ACHN (cell line): ENCODE data around the gene CCDC61.

Experiments
- DNase-seq: peaks from one replicate; pipeline ENCODE4 v3.0.0-alpha.2; 2015
- in situ Hi-C: cut with HindIII; loops from 2 replicates; pipeline ENCODE4 v1.10.0; 2017; ENCODE audit warnings: low sequenced_read_pairs, low pct_ligation_motif_present, low pct_unique_long_range_greater_than_20kb

CCDC61 gene

DNA sequence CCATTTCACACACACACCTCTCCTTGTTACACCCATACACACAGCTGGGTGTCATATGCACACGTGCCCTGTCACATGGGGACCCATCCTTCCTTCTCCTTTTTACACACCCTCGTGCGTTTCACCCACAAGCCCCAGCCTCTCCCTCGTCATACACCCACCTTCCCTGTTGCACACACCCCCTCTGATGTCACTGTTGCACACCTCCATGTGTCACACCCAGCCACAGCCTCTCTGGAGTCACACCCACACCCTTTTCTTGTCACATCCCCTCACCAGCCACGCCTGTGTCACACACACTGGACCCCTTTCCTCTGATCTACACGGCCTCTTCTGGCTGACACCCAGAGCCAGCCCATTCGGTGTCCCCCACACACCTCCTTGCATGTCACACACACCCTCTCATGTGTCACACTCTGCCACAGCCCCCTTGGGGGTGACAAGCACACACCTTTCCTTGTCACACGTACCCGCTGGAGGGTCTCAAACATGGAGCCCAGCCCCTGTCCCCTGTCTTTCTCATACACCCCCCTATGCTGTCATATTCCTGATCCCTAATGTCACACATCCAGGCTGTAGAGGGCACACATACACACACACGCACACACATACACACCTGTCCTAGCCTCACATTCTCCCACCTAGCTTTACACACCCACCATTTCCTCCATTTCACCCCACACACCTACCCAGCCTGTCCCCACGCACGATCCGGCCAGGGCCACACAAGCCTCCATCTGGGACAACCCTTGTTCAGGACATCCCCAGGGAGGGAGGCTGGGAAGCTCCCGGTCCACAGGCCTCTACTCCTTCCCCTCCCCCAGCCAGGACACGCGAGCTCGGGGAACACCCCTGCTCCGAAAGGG, 23.0 kb upstream of the CCDC61 start:
- in situ Hi-C loops, result no loop called here
- no peak for DNase-seq

DNA sequence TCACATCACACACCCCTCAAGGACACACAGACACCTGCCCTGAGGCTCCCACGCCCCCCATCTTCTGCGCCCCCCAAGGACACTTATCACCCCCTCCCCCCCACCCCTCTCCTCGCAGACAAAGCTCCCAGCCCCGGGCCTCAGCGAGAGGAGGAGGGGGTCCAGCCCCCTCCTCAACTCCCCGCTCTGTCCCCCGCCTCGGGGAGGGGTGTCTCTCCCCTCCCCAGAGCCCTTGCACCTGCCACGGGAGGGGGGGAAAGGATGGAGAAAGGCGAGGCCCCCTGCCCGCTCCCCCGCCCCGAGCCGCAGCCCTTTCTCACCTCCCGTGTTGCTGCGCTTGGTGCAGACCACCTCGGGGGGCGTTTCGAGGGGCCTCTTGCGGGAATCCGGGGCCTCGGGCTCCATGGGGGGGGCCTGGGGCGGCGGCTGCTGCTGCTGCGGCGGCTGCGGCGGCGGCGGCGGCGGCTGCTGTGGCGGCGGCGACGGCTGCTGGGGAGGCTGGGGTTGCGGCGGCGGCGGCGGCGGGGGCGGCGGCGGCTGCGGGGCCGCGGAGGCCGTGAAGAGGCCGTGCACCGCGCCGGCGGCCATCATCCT, 22.2 kb upstream of the CCDC61 start:
- in situ Hi-C loops, result no loop called here
- DNase-seq, result no peak

DNA sequence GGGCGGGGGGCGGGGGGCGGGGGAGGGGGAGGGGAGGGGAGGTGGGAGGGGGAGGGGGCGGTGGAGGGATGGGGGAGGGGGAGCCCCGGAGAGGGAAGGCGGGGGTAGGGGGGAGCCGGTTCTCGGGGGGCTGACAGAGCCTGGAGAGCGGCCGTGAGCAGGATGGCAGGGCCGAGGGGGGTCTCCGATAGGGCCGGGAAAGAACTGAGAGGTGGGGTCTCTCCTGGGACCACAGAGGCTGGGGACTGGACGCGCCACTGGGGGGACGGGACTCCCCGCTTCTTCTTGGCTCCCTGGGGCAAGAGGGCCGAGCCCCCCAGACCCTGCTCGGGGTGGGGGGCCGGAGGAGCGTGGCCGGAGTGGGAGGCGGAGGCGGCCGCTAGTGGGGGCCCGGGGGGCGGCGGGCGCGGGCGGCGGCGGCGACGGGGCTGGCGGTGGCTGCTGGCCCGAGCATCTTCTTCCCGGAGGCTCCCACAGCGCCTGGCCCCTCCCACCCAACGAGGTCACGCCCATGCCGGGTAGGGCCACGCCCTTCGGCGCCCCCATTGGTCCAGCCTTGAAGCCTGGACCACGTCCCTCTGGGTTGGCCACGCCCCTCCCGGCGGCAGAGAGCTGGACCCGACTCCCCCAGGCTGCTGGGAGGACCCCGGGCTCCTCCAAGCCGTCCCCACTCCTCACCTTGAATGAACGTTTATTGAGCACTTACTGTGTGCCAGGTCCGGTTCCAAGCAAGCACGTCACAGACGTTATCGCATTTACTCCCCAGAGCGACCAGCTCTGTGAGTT, 21.5 kb upstream of the CCDC61 start, which contains the start of gene NOVA2:
Gene NOVA2, minus strand, starts transcription at position 313 of the 786 bp plus-strand sequence. CDS start 514 bp downstream, outside the sequence.
- in situ Hi-C loops, result no loop called here
- peak; percentile 5 for DNase-seq

DNA sequence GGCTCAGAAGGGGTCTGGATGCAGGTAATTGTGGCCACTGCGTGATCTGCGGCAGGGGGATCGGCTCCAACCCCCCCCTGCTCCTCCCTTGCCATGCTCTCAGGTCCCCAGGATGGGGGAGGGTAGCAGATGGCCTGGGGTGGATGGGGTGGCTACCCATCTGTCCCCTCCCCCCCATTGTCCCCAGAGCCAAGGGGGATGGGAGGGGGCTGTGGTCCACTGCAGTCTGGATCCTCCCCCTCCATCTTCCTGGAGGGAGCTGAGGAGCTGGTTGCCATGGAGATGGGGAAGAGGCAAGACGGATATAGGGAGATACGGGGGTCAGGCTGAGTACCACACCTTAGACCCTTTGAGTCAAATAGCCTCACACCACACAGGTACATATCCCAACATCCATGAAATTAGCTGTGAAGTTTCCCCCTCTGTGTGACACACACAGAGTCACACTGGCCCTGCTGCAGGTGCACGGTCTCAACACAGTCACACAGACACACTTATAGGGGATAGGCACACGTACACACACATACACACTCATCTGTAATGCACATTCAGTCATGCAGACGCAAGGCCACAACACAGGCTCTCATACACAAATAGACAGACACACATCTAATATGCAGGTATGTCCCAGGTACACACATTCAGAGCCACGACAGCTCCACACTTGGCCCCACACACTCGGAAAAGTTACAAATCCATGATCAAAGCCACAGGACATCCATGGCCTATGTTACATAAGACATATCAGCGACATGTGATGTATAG, 19.8 kb upstream of the CCDC61 start:
- in situ Hi-C loops, result no loop called here
- no peak for DNase-seq

DNA sequence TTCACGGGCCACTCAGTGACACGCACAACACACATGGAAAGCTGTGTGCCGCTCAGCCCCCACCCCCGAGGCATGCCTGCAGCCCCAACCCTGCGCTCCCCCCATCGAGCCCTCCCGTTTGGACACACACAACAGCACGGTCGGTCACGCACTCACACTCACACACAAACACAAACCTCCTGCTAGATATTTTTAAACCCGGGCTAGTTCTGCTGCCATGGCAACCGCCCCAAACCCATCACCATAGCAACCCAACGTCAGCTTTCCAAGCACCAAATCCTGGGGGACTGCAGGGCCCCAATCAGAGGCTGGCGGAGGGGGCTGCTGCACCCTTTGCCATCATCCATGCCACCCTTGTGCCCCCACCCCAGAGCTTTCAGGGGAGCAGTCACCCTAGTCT, 19.1 kb upstream of the CCDC61 start:
- DNase-seq, result no peak
- in situ Hi-C loops, result no loop called here

DNA sequence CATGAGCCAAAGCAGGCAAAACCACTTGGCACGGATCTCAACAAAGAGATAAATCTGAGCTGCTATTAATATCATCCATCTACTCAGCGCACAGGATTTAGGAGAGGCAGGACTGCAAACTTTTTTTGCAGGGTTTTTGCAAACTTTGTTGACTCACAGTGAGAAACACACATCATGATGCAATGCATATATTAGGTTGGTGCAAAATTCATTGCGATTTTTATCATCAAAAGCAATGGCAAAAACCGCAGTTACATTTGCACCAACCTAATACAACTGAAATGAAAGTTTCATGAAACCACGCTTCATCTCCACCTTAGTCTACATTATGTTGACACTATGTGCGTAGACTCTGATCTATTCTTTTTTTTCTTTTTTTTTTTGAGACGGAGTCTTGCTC, 17.1 kb upstream of the CCDC61 start:
- in situ Hi-C loops, result no loop called here
- DNase-seq, result no peak

DNA sequence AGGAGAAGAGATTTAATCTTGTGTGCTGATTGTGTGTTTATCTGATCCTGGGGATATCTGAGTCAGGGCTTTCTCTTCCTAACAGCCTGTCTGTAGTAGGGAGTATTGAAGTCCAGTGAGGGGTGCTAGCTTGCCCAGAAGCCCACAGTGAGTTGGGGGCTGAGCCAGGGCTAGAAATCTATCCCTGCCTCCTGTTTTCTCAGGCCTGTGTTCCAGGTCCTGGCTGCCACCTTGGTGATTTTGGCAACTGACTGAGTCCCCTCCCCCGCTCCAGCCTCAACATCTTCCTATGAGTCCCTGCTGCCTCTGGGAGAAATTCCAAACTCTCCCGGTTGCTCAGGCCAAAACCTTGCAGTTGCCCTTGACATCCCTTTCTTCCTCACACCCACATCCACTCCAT, 13.9 kb upstream of the CCDC61 start:
- in situ Hi-C loops, result no loop called here
- no peak for DNase-seq

DNA sequence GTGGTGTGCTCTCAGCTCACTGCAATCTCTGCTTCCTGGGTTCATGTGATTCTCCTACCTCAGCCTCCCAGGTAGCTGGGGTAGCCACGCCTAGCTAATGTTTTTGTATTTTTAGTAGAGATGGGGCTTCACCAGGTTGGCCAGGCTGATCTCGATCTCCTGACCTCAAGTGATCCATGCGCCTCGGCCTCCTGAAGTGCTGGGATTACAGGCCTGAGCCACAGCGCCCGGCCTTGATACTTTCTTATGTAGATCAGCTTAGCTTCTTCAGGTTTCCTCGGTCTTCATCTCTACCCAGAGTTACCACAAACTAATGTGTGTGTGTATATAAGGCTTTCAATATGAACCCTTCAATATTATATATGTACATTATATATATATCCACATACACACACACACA, 9.9 kb upstream of the CCDC61 start:
- in situ Hi-C loops, result no loop called here
- DNase-seq, result no peak

DNA sequence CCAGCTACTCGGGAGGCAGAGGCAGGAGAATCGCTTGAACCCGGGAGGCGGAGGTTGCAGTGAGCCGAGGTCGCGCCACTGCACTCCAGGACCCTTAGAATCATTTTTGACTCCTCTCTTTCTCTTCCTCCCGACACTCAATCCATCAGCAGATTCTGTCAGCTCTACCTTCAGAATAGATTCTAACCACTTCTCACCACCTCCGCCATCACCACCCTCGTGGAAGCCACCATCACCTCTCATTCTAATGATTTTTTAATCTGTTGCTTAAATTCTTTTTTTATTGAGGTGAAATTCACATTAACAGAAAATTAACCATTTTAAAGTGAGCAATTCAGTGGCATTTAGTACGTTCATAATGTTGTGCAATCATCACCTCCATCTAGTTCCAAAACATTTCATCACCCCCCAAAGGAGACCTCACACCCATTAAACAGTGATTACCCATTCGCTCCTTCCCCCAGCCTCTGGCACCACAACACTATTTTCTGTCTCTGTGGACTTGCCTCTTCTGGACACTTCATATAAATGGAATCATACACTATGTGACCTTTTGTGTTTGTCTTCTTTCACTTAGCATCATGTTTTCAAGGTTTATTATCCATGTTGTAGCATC, 5.0 kb upstream of the CCDC61 start:
- DNase-seq, result no peak
- in situ Hi-C loops, result no loop called here

DNA sequence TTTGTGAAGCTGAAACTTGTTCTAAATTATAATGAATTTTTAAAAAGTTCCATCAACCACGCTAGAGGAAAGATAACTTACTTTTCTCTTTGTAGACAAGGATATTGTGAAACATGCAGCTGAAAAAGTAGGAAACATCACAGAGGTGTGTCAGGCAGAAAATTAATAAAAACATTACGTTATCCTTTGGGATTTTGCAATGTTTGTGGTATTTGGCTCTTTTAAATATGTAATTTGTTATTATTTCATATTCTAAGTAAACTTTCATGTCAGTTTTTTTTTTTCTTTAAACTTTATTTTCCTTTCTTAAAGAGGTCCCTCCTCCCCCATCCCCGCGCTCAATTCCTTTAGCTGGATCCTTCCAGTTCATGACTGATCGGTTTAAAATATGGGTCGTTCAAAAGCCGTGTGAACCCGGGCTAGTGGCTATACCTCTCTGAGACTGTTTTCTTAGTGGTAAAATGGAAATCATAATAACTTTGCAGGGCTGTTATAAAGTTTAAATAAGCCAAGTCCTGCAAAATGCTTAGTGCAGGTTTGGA, 740 bp upstream of the CCDC61 start:
- no peak for DNase-seq
- in situ Hi-C loops, result no loop called here

DNA sequence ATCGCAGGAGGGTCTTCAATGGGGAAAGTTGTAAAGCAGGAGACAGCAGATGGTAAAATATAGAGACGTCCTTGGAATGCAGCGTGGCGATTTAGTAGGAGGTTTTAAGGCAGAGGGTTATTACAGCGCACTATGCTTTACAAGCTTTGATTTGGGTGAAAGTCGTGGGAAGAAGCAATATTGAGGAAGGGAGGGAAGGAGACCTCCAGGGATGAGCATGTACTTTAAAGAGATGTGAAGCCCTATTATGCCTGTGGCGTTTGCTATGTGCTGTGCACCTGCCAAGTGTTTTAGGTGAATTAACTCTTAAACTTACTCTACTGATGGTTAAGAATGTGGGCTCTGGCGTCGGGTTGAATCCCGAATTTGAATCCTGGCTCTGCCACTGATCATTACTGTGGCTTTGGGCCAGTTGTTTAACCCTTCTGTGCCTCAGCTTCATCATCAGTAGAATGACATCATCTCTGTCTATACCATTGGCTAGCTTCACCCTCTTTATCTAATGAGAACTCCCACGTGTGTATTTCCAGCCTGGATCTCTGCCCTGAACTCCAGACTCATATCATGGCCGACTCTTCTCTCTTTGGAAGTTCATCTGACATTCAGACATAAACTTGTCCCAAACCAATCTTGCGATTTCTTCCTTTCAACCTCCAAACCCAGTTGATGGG, 583 bp downstream of the CCDC61 start:
- DNase-seq, result no peak

DNA sequence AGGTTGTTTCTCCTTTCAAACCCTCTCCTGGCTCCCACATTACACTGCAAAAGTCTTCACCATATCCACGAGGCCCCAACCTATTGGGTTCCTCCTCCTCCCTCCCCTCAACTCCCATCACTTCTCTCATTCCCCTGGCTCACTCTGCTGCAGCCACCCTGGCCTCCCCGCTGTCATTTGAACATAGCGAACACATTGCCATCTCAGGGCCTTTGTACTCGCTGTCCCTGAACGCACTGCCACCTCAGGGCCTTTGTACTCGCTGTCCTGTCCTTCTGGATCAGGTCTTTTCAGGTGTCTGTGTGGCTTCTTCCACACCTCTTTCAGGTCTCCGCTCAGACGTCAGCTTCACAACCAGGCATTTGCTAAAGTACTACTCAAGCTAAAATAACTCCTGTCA, 1.7 kb downstream of the CCDC61 start:
- in situ Hi-C loops, result no loop called here
- no peak for DNase-seq

More for the DNA sequence above, 583 bp downstream of the CCDC61 start:
- in situ Hi-C loops, result no loop called here

DNA sequence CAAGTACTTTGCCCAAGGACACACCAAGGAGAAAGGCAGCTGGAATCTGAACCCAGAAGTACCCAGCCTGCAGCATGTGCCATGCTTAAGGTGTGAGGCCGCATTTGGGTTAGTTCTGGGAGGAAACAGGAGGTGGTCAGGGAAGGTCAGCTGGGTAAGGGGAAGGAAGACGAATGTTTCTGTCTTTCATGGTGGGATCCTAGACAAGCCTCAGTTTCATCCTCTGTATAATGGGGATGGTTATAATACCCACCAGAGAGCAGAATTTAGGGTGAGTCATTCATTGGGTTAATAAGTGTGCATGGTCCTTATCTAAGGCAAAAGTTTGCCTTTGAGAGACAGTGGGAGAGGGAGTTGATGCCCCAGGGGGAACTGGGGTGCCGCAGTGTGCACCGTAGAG, 3.6 kb downstream of the CCDC61 start:
- DNase-seq, result no peak
- in situ Hi-C loops, result no loop called here

DNA sequence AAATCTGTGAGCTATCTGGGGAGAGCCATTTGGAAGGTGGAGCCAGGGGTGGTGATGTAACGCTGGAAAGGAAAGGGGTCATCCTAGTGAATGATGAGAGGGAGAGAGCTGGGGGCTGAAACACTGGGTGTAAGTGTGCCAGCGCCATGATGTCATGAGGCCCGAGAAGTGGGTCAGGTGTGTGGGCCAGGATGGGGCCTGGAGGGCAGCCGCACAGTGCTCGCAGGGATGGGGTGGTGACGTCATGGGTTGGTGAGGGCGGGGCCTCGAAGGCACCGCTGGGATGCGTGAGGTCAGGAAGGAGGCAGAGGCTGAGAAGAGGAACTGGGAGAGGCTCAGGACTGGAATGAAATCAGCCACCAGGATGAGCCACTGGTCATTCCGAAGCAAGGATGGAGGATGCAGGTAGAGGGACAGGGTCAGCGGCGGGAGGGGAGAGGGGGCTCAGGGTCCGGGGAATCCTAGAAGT, 4.4 kb downstream of the CCDC61 start:
- in situ Hi-C loops, result no loop called here
- no peak for DNase-seq

DNA sequence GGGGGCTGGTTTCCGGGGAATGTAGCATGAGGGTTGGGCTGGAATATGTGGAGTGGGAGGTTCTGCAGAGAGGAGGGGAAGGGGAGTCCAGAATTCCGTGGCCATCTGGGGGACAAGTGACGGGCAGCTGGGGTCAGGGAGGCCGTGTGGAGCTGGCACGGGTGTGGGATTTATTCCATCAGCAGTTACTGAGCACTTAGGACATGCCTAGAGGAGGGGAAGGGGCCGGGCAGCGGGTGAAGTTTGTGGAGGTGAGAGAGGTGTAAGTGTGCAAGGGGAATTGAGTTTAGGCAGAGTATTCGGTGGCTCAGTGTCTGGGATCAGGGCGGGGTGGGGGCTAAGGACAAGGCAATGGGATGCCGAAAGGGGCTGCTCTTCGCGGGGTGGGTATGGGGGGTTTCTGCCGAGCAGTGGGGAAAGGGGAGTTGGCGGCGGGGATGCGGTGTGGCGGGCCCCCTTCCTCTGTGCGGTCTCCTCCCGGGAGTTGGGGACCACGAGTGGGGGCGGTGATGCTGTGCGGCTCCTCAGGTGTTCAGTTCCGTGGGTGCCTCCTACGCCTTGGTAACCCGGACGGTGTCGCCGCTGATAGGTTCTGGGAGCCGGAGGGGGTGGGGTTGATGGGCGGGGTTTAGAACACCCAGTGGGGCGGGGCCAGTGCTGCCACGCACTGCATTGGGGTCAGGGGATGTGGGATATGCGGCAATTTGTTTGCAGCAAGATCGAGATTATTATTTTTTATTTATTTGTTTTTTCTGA, 5.4 kb downstream of the CCDC61 start:
- no peak for DNase-seq
- in situ Hi-C loops, result no loop called here

DNA sequence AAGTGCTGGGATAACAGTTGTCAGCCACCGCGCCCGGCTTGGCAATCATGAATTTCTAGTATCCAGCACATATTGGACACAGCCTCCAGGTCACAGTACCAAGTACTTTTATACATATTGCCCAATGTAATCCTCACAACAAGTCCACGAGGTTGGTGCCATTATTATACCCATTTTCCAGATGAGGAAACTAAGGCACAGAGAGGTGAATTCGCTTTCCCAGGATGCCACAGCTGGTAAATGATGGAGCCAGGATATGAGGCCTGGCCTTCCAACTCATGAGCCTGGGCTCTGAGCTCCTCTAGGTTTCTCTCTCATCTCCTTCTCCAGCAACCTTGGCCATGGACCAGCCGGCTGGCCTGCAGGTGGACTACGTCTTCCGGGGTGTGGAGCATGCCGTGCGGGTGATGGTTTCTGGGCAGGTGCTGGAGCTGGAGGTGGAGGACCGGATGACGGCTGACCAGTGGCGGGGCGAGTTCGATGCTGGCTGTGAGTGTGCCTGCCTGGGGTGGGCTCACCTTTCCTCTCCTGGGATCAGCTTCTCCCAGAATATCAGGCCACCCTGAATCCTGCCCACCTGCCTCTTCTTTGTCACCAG, 7.5 kb downstream of the CCDC61 start:
- in situ Hi-C loops, result no loop called here

More for the DNA sequence above, 7.5 kb downstream of the CCDC61 start:
- DNase-seq, result no peak
